Islet precursor cell (in vitro differentiated cells): Measurements from ENCODE around the gene TBC1D16.

ENCODE experiments used
- DNase-seq: peaks from one replicate; pipeline ENCODE4 v3.0.0-alpha.2; 2018

The TBC1D16 gene

GRCh38 chr17:79936641-79937381 lies 98.9 kb downstream of the TBC1D16 start:
- DNase-seq, result no peak

- no peak for DNase-seq
Observed at GRCh38 chr17:79936050-79936449, 99.6 kb downstream of the TBC1D16 start.

DNA sequence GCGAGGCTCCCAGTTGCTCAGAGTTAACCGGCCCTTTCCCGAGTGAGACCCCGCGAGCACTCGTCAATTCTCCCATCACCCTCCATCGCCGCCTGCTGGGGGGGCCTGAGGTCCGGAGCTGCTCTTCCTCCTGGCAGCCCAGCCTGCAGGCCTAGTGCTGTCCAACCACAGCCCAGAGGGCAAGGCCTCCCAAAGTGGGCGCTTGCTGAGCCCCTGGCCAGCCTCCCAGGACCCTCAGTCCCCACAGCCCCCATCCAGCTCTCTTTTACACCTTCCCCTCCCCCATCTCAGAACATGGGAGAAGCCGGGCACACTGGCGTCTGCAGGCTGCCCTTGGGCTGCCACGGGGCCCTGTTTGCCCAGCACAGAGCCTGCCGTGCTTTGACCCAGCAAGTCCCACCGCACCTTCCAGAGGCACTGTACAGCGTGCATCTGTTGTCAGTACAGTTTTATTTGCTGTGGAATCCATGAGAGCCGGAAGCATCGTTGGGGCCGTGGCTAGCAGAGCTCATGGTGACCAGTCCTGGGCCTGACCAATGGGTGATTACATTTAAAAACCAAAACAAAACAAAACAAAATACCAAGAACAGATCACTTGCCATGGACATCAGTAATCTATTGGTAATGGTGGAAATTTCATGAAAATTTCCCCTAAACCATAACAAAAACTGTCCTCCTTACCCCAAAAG lies 100.3 kb downstream of the TBC1D16 start:
- DNase-seq, result no peak

- no peak for DNase-seq
Observed at GRCh38 chr17:79934653-79934970, 101.1 kb downstream of the TBC1D16 start.

DNA sequence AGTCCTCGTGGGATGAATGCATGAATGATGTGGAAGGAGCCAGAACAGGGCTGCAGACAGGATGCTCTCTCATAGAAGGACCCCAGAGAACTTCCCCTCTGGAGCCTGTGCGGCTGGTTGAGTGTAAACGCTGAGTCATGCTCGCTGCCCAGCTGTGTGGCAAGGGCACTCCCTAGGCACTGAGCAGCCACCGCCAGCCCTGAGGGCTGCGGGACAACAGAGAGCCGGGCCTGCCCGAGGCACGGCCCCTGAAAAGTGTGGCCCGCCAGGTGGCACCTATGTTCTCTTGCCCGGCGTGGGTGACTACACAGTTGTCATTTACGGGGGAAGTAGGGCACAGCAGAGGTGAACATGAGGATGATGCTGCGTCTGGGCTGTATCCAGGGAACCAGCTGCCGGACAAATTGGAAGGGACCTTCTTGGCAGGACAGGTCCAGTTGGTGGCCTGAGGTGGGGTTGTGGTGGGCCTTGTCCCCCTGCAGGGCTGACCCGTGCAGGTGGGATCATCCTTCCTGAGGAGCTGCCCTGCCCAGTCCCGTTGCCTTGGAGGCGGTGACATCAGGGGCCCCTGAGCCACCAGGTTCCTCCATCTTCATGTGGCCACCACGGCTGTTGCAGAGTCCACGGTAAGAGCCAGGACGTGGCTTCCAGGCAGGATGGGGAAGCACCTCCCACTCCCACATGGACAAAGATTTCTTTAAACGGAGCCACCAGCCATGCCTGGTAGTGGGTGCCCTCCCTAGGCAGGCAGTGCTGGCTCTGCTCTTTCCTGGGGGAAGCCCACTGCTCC lies 101.6 kb downstream of the TBC1D16 start:
- no peak for DNase-seq

DNA sequence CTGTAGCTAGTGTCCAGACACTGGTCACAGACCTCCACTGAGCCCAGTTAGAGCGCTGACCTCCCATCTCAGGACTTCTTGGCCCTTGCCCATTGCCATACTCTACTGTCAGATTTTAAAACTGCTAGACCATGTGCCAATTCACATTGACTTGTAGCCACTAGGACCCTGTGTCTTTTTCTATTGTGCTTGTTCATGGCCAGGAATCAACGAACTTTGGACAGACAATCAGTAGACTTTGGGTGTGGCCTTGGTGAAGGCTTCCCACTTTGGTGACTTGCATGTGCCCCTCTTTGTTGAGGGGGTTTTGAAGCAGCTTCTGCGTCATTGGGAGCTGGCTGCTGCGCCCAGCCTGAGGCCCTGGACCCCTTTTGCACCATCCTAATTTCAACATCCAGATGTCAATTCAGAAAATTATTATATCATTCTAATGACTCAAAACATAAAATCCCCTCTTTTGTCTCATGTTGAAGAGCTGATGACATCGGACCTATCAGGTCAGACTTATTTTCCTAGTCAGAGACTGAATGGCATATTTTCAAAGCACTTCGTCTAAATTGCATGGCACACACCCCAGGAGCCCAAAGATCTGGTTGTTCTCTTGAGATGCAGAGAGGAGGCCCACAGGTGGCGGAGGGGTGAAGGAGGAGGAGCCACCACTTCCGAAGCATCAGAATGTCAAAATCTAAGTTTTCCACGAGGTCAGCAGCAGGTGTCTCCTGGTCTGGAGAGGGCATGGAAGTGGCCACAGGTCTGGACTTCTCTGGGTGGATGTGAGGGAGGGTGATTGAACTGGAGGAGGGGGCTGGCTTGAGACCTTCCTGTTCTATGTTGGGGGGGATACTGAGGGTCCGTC lies 103.0 kb downstream of the TBC1D16 start:
- DNase-seq, result no peak

- DNase-seq, result no peak
Observed at GRCh38 chr17:79931817-79932309, 103.8 kb downstream of the TBC1D16 start.

DNA sequence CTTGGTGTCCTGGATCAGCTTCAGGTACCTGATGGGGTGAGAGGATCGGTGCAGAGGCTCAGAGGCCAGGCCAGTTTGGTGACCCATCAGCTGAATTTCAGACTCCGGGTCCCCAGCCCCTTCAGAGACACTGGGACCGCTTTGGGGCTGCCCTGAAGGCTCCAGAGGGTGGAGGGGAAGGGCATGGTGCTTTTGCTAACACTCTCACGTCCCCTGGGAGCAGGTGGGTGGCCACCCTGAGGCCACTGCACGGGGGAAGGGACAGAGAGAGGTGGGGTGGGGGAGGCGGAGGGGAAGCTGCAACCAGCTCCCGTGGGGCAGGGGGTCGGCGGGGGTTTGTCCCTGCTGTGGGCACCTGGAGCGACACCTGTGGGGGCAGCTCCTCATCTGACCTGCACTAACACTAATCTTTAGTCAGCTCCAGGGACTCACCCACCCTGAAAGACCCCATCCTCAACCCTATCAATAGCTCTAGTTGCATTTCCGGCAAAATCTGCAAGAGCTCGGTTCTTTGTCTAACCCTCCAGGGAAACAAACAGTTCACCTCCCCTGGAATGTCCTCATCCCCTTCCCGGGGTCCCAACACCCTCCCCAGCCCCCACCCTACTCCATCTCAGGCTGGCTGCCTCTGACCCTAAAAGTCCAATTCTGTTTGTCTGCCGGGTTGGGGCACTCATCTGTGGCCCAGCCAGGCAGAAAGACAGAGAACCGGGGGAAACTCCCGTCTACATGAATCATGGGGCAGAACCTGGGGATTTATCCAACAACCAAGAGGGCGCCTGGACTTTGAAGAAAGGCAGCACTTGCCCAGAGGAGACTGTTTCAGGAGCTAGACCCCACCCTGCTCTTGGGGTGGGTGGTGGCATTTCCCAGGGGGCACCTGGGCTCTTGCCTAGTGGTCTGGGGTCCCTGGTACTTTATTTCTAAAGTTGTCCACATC lies 104.5 kb downstream of the TBC1D16 start:
- DNase-seq, result no peak

- DNase-seq, result no peak
Observed at GRCh38 chr17:79930062-79930876, 105.4 kb downstream of the TBC1D16 start.

DNA sequence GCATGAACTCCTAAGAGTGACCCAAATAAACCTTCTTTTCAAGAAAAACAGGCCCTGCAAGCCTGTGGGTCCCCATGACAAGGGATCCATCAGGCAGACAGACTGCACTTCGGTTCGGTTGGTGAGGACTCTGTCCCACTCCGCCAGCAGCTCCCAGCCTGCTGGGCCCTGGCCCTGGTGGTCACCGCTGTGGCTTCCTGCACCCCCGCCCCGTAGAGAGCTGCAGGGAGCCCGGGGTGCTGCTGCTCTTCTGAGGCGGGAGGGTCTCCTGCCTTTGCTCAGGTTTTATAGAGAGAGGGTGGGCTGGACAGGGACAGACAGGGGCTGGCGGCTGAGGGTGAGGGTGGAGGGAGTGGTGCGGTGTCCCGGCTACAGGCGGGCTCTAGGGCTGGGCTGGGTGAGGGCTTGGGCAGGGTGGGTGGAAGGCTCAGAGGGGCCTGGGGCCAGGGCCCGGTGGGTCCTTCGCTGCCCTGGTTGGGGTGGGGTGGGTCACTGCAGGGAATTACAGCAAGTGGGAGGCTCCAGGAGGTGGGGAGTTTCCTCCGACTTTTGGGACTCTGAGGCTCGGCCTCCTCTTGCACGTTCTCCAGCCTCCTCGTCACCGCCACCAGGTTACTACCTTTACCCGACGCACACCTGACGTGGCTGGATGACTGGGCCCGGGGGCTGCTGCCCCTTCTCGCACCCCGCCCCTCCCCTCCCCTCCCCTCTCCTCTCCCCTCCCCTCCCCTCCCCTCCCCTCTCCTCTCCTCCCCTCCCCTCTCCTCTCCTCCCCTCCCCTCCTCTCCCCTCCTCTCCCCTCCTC lies 106.2 kb downstream of the TBC1D16 start:
- no peak for DNase-seq

- DNase-seq, result no peak
Observed at GRCh38 chr17:79928502-79929256, 107.0 kb downstream of the TBC1D16 start.

DNA sequence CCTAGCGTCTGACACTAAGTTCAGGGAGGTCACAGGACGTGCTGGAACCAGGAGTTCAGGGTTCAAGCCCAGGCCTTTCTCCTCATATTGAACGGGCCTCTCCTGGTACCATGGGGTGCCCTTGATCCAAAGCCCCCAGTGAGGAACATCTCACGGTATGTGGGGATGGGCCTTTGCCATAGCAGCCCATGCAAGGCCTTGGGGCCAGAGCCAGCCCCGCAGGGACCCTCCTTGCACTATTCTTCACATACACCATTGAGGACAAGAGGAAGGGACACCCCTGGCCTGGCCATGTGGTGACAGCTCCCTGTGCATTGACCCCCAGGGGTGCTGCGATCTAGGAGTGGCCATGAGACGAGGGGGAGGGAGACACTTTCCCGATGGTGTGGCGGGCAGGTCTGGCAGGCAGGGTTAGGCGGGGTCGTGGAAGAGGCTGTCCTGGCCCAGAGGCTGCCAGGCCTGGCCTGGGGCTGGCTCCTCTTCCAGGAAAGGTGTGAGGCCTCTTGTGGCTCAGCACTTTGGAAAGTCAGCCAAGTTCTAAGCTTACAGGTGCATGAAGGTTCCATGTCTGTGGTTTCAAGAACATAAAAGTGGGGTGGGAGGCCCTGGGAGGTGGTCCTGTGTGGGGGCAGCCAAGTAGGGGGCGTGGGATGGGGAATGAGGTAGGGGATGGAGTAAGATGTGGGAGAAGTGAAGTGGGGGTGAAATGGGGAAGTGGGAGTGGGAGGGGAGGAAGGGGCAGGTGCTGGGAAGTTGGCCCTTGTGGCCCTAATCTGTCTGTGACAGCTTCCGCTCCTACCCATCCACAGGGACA lies 107.8 kb downstream of the TBC1D16 start:
- no peak for DNase-seq

DNA sequence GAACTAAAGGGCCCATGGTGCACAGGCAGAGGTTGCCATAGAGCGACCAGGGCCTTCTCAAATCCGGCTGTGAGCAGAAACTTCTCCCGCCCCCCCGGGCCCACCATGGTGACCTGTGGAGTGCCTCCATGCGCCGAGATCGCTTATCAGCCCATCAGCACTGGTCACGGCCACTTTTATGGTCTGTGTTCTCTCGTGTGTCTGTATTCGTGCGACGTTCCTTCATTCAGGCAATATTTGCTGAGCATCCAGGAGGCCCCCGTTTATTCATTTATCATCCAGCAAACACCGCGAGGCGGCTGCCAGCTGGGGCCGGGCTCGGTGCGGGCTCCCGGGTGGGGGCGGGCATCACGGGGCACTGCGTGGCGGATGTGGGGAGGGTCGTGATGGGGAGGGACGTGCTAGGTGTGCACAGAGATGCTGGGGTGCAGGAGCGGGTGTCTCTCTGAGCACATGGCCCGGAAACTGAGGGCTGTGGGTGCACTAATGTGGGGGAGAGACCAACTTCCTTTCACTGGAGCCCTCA lies 108.5 kb downstream of the TBC1D16 start:
- DNase-seq, result no peak

GRCh38 chr17:79926605-79927135 lies 109.0 kb downstream of the TBC1D16 start:
- DNase-seq, result no peak

- no peak for DNase-seq
Observed at GRCh38 chr17:79926142-79926604, 109.5 kb downstream of the TBC1D16 start.

DNA sequence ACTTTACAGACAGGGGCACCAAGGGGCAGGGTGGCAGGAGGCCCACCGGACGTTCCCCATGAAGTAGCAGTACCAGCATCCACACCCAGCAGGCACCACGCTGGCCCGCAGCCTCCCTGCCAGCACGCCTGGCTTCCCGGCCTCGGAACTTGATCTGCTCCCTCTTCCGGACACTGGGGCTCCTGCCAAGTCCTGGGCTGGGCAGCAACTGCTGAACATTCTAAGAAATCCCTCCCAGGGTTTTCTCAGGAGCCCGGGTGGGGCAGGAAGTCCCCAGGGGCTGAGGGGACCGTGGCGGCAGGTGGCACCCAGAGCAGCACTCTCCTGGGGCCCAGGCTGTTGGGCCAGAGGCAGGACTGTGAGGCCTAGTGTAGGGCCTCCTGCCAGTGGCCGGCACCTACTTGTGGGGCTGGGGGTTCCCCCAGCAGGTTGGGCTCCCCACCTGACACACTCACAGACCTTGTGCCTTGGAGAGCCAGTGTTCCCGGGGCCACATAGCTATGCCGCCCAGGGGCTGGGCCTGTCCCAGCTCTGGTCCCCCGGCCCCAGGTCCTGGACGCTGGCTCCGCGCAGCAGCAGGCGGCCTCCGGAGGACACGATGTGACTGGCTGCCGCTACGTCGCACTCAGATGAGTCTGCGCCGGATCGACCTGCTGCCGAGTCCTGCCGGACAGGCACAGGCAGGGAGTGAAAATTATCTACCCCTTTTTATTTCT lies 110.3 kb downstream of the TBC1D16 start:
- DNase-seq, result no peak

DNA sequence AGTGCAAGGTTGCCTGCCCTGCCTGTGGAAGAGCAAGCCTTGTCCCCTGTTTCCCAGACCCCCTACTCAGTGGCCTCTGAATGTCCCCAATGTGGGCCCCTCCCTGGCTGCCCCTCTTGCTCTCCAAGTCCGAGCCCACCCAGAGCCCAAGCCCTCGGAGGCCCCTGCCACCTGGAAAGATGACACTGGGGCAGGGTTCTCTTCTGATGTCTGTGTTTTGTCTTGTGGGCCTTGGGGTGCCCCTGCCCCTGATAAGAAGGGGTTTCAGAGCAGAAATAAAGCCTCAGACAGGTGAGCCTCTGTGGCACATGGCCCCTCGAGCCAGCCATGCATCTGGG lies 111.1 kb downstream of the TBC1D16 start:
- no peak for DNase-seq
